Measurements from ENCODE around the gene PRSS1.
"Not testable (repeated sequence)": the region's sequence is repeated elsewhere in the genome, so short reads cannot be mapped to it uniquely, and the experiment has no call there.

PRSS1 gene

GRCh38 chr7:142748410-142748809, 862 bp upstream of the PRSS1 start:
- not testable (repeated sequence) for DNase-seq

- no peak for DNase-seq
Observed at GRCh38 chr7:142750321-142750938, 1.2 kb downstream of the PRSS1 start.

- DNase-seq: not testable (repeated sequence)
Observed at GRCh38 chr7:142751526-142752175, 2.4 kb downstream of the PRSS1 start.

- DNase-seq: no peak
Observed at GRCh38 chr7:142752376-142753225, 3.3 kb downstream of the PRSS1 start.

- no peak for DNase-seq
Observed at GRCh38 chr7:142753366-142753765, 4.1 kb downstream of the PRSS1 start.

- DNase-seq: not testable (repeated sequence)
Observed at GRCh38 chr7:142753925-142754491, 4.7 kb downstream of the PRSS1 start.

GRCh38 chr7:142754681-142755575, 5.7 kb downstream of the PRSS1 start:
- no peak for DNase-seq

- DNase-seq: not testable (repeated sequence)
Observed at GRCh38 chr7:142758312-142758711, 9.0 kb downstream of the PRSS1 start.

- no peak for DNase-seq
Observed at GRCh38 chr7:142759433-142759832, 10.2 kb downstream of the PRSS1 start.

- no peak for DNase-seq
Observed at GRCh38 chr7:142760071-142760642, 10.9 kb downstream of the PRSS1 start.

- DNase-seq: not testable (repeated sequence)
Observed at GRCh38 chr7:142761606-142762005, 12.3 kb downstream of the PRSS1 start.

- DNase-seq: no peak
Observed at GRCh38 chr7:142762104-142762503, 12.8 kb downstream of the PRSS1 start.

- DNase-seq: no peak
Observed at GRCh38 chr7:142767451-142767850, 18.2 kb downstream of the PRSS1 start.

GRCh38 chr7:142767861-142768260, 18.6 kb downstream of the PRSS1 start:
- DNase-seq: no peak

- not testable (repeated sequence) for DNase-seq
Observed at GRCh38 chr7:142768885-142769284, 19.6 kb downstream of the PRSS1 start.

- DNase-seq: no peak
Observed at GRCh38 chr7:142770661-142771352, 21.5 kb downstream of the PRSS1 start, which contains the start of gene PRSS2. TSS of gene PRSS2 (plus strand) at chr7:142770970. CDS start at chr7:142770983, 13 bp downstream.

GRCh38 chr7:142771353-142771723, 22.1 kb downstream of the PRSS1 start:
- no peak for DNase-seq

GRCh38 chr7:142772051-142772450, 22.8 kb downstream of the PRSS1 start:
- DNase-seq: no peak

GRCh38 chr7:142772673-142773072, 23.4 kb downstream of the PRSS1 start:
- no peak for DNase-seq

- no peak for DNase-seq
Observed at GRCh38 chr7:142773230-142773629, 24.0 kb downstream of the PRSS1 start.
